ENCODE measurements around the gene WDR90. TPM values are rescaled to one million over a fixed set of nuclear protein-coding genes. Genes with fewer than 3 reads are reported as not detected.

WDR90 gene
- 17.6 and 19.3 TPM in 2 replicates for total RNA-seq

GRCh38 chr16:648781-649589 lies at the start of gene WDR90:
WDR90 (plus strand) TSS chr16:649365; CDS start chr16:649417, 52 bp downstream.

GRCh38 chr16:630815-631405 lies 18.3 kb upstream of the WDR90 start, which contains the start of gene WFIKKN1:
WFIKKN1 (plus strand) TSS chr16:630985; CDS start chr16:631254, 269 bp downstream.

GRCh38 chr16:636206-637080 lies 12.7 kb upstream of the WDR90 start, which contains the start of gene METTL26:
METTL26 (minus strand) TSS chr16:636305; CDS start chr16:636290, 15 bp downstream.

GRCh38 chr16:641326-642188 lies 7.6 kb upstream of the WDR90 start, which contains the start of gene MCRIP2:
MCRIP2 (plus strand) TSS chr16:641828; CDS start chr16:641992, 164 bp downstream.

GRCh38 chr16:667780-668518 lies 18.8 kb downstream of the WDR90 start, which contains the start of gene RHOT2:
RHOT2 (plus strand) TSS chr16:668132; CDS start chr16:668200, 68 bp downstream.

GRCh38 chr16:674968-675883 lies 26.1 kb downstream of the WDR90 start, which contains the start of gene RHBDL1:
RHBDL1 (plus strand) TSS chr16:675671; CDS start chr16:675791, 120 bp downstream.

GRCh38 chr16:679814-680624 lies 30.9 kb downstream of the WDR90 start, which contains the start of gene STUB1:
STUB1 (plus strand) TSS chr16:680410; CDS start chr16:680526, 116 bp downstream.

GRCh38 chr16:684071-684794 lies 35.1 kb downstream of the WDR90 start, which contains the start of gene JMJD8:
JMJD8 (minus strand) TSS chr16:684334; CDS start chr16:684319, 15 bp downstream.

GRCh38 chr16:705431-706188 lies 56.4 kb downstream of the WDR90 start, which contains the start of gene FBXL16:
FBXL16 (minus strand) TSS chr16:705801; CDS start chr16:697405, 8,396 bp downstream.

GRCh38 chr16:714558-715476 lies 65.7 kb downstream of the WDR90 start, which contains the start of gene METRN:
METRN (plus strand) TSS chr16:715118; CDS start chr16:715290, 172 bp downstream.

Other genes starting within 250 kb of the WDR90 start
- 17.9 and 18.2 TPM in 2 replicates for gene DECR2, start 247.5 kb upstream of the WDR90 start, total RNA-seq
- 21.3 and 36.0 TPM in 2 replicates for gene RAB11FIP3, start 223.7 kb upstream of the WDR90 start, total RNA-seq
- 34.9 and 35.8 TPM in 2 replicates for gene CAPN15, start 121.7 kb upstream of the WDR90 start, total RNA-seq
- gene PRR35, start 89.0 kb upstream of the WDR90 start, total RNA-seq = not detected in 2 replicates
- 2.8 and 3.2 TPM in 2 replicates for gene NHLRC4, start 82.4 kb upstream of the WDR90 start, total RNA-seq
- 37.4 and 48.4 TPM in 2 replicates for gene PIGQ, start 79.4 kb upstream of the WDR90 start, total RNA-seq
- gene RAB40C, start 59.3 kb upstream of the WDR90 start, total RNA-seq = 19.0 TPM in 2 replicates
- 0.86 TPM in 1 of 2 replicates, not detected in the other for gene WFIKKN1, start 18.4 kb upstream of the WDR90 start, total RNA-seq
- gene METTL26, start 13.1 kb upstream of the WDR90 start, total RNA-seq = 103 and 185 TPM in 2 replicates
- 25.0 and 28.8 TPM in 2 replicates for gene MCRIP2, start 7.5 kb upstream of the WDR90 start, total RNA-seq
- gene RHOT2, start 18.8 kb downstream of the WDR90 start, total RNA-seq = 47.0 and 48.7 TPM in 2 replicates
- 0.58 and 2.7 TPM in 2 replicates for gene RHBDL1, start 26.3 kb downstream of the WDR90 start, total RNA-seq
- gene STUB1, start 31.0 kb downstream of the WDR90 start, total RNA-seq = 263 and 336 TPM in 2 replicates
- gene JMJD8, start 35.0 kb downstream of the WDR90 start, total RNA-seq = 71.1 and 94.3 TPM in 2 replicates
- 9.5 and 12.8 TPM in 2 replicates for gene WDR24, start 41.0 kb downstream of the WDR90 start, total RNA-seq
- 0.53 and 1.2 TPM in 2 replicates for gene FBXL16, start 56.4 kb downstream of the WDR90 start, total RNA-seq
- gene METRN, start 65.8 kb downstream of the WDR90 start, total RNA-seq = 83.3 and 122 TPM in 2 replicates
- gene ANTKMT, start 71.8 kb downstream of the WDR90 start, total RNA-seq = 32.1 and 40.9 TPM in 2 replicates
- 0.29 and 0.71 TPM in 2 replicates for gene CCDC78, start 77.1 kb downstream of the WDR90 start, total RNA-seq
- gene HAGHL, start 77.7 kb downstream of the WDR90 start, total RNA-seq = 13.5 and 15.2 TPM in 2 replicates
- gene CIAO3, start 91.6 kb downstream of the WDR90 start, total RNA-seq = 31.7 and 32.4 TPM in 2 replicates
- 0.53 and 0.86 TPM in 2 replicates for gene MSLN, start 111.4 kb downstream of the WDR90 start, total RNA-seq
- 25.7 and 38.1 TPM in 2 replicates for gene RPUSD1, start 139.0 kb downstream of the WDR90 start, total RNA-seq
- 14.4 and 17.4 TPM in 2 replicates for gene CHTF18, start 139.3 kb downstream of the WDR90 start, total RNA-seq
- not detected in 2 replicates for gene GNG13, start 151.4 kb downstream of the WDR90 start, total RNA-seq

All from myometrial cell (primary cell).